Measurements from ENCODE around the gene ZNF223.

ZNF223 gene

GRCh38 chr19:44093931-44094765 lies 42.3 kb downstream of the ZNF223 start, which contains the start of gene ZNF224:
TSS of gene ZNF224 (plus strand) at chr19:44094361. CDS start at chr19:44097874, 3,513 bp downstream.
- Mint-ChIP-seq H3K27ac (peak within 1 kb of the TSS; percentile 93), H3K4me3 (peak within 1 kb of the TSS; percentile 95), H3K9me3 (peaks cover 5% of the 10 kb centered on the region), H3K27me3 (peaks cover 3% of the 10 kb centered on the region), H3K36me3 (ENCODE audit: low read depth) (peaks cover 46% of the 10 kb centered on the region), H3K4me1 (ENCODE audit: low read depth) (peaks cover 7% of the 10 kb centered on the region)
- intact Hi-C loops (cut with micrococcal nuclease): loop anchor here (1.0 to 5.0 kb wide), 5 partner anchors 19 to 92 kb away; partner anchors contain the start of genes ZNF223, ZNF225, ZNF226 and ZNF230

DNA sequence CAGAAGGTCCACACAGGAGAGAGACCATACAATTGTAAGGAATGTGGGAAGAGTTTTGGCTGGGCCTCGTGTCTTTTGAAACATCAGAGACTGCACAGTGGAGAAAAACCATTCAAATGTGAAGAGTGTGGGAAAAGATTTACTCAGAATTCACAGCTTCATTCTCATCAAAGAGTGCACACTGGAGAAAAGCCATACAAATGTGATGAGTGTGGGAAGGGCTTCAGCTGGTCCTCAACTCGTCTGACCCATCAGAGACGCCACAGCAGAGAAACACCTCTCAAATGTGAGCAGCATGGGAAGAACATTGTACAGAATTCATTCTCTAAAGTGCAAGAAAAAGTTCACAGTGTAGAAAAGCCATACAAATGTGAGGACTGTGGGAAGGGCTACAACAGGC lies 55.9 kb downstream of the ZNF223 start:
- Mint-ChIP-seq H3K9me3 (peaks cover 92% of the 10 kb centered on the region), H3K4me3 (no peak overlapping the region), H3K27ac (no peak overlapping the region), H3K4me1 (ENCODE audit: low read depth) (peaks cover 7% of the 10 kb centered on the region), H3K36me3 (ENCODE audit: low read depth) (peaks cover 60% of the 10 kb centered on the region), H3K27me3 (peaks cover 3% of the 10 kb centered on the region)
- intact Hi-C loops (cut with micrococcal nuclease): no loop called here

- H3K27ac Mint-ChIP-seq: no peak overlapping the region
- intact Hi-C loops (cut with micrococcal nuclease): no loop called here
- peaks cover 3% of the 10 kb centered on the region for H3K27me3 Mint-ChIP-seq
- H3K4me3 Mint-ChIP-seq: no peak overlapping the region
- peaks cover 50% of the 10 kb centered on the region for H3K36me3 Mint-ChIP-seq (ENCODE audit: low read depth)
- peaks cover 13% of the 10 kb centered on the region for H3K4me1 Mint-ChIP-seq (ENCODE audit: low read depth)
- H3K9me3 Mint-ChIP-seq: peaks cover 74% of the 10 kb centered on the region
These were observed 57.6 kb downstream of the ZNF223 start for GRCh38 chr19:44109458-44109857.

- peaks cover 22% of the 10 kb centered on the region for H3K4me1 Mint-ChIP-seq (ENCODE audit: low read depth)
- no peak overlapping the region for H3K4me3 Mint-ChIP-seq
- intact Hi-C loops (cut with micrococcal nuclease): loop anchor here (2.0 kb wide), 2 partner anchors 39 to 193 kb away; partner anchors contain the start of genes ZNF235 and ZNF284
- H3K9me3 Mint-ChIP-seq: peaks cover 49% of the 10 kb centered on the region
- peaks cover 3% of the 10 kb centered on the region for H3K27me3 Mint-ChIP-seq
- no peak overlapping the region for H3K27ac Mint-ChIP-seq
- peaks cover 39% of the 10 kb centered on the region for H3K36me3 Mint-ChIP-seq (ENCODE audit: low read depth)
These were observed 60.2 kb downstream of the ZNF223 start for GRCh38 chr19:44111910-44112463.

- intact Hi-C loops (cut with micrococcal nuclease): loop anchor here (1.0 to 2.0 kb wide), 8 partner anchors 18 to 192 kb away; partner anchors contain the start of genes ZNF155, ZNF224, ZNF230 and ZNF234
- H3K27me3 Mint-ChIP-seq: peaks cover 3% of the 10 kb centered on the region
- peaks cover 41% of the 10 kb centered on the region for H3K9me3 Mint-ChIP-seq
- H3K4me3 Mint-ChIP-seq: peak overlapping the region; percentile 95
- peaks cover 22% of the 10 kb centered on the region for H3K4me1 Mint-ChIP-seq (ENCODE audit: low read depth)
- peak overlapping the region; percentile 95 for H3K27ac Mint-ChIP-seq
- peaks cover 31% of the 10 kb centered on the region for H3K36me3 Mint-ChIP-seq (ENCODE audit: low read depth)
These were observed 60.9 kb downstream of the ZNF223 start for GRCh38 chr19:44112802-44113137.

- H3K4me1 Mint-ChIP-seq (ENCODE audit: low read depth): peaks cover 22% of the 10 kb centered on the region
- H3K36me3 Mint-ChIP-seq (ENCODE audit: low read depth): peaks cover 26% of the 10 kb centered on the region
- peaks cover 3% of the 10 kb centered on the region for H3K27me3 Mint-ChIP-seq
- H3K4me3 Mint-ChIP-seq: peak within 1 kb of the TSS; percentile 95
- intact Hi-C loops (cut with micrococcal nuclease): loop anchor here (1.0 to 2.0 kb wide), 8 partner anchors 19 to 192 kb away; partner anchors contain the start of genes ZNF155, ZNF224, ZNF230 and ZNF234
- peak within 1 kb of the TSS; percentile 95 for H3K27ac Mint-ChIP-seq
- peaks cover 36% of the 10 kb centered on the region for H3K9me3 Mint-ChIP-seq
These were observed 61.4 kb downstream of the ZNF223 start, which contains the start of gene ZNF225 for GRCh38 chr19:44113138-44113783. TSS of gene ZNF225 (plus strand) at chr19:44113399. CDS start at chr19:44115828, 2,429 bp downstream.

DNA sequence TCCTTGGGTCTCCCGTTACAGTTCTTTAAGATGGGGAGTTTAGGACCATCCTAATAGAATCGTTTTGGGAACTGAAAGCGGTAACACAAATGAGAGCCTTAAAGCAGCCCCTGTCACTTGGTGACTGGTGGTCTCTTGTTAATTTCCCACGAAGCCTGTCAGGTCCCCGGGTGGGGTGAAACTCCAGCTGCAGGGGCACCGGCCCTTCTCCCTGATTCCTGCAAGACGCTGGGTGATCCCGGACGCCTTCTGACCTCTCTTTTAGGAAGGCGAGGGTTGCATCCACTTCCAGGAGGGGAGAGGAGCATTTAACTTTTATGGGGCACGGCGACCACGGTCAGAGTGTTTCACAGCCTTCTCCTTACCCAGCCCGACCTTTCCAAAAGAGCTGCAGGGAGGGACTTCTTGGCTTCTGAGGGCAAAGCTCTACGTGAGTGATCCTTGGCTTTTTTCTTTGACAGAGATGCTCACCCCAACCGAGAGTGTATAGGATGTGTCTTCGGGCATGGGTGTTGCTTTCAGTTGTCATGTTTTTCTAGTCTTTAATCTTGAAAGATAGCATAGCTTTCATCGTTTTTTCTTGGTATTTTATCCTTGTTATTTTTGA lies 62.1 kb downstream of the ZNF223 start:
- Mint-ChIP-seq H3K27ac (peak overlapping the region; percentile 95), H3K4me1 (ENCODE audit: low read depth) (peaks cover 22% of the 10 kb centered on the region), H3K4me3 (peak overlapping the region; percentile 95), H3K36me3 (ENCODE audit: low read depth) (peaks cover 26% of the 10 kb centered on the region), H3K9me3 (peaks cover 35% of the 10 kb centered on the region), H3K27me3 (peaks cover 3% of the 10 kb centered on the region)
- intact Hi-C loops (cut with micrococcal nuclease): loop anchor here (1.0 to 2.0 kb wide), 8 partner anchors 20 to 191 kb away; partner anchors contain the start of genes ZNF155, ZNF224, ZNF230 and ZNF234
